ENCODE measurements around the gene ACTR3. TPM values are rescaled to one million over a fixed set of nuclear protein-coding genes. Genes with fewer than 3 reads are reported as not detected.

Gene ACTR3
- total and polyA plus RNA-seq, 10 of the 15 experiments (the other 5 are each of a cell fraction or from before 2014, with no cell fraction given): 79.1 to 616 (median 471) TPM

- TF ChIP-seq REST (IDR thresholded peaks at IDR 0.05; ENCODE audit: low read depth, low read length) (no peak), NFYA (IDR thresholded peaks at IDR 0.05; ENCODE audit: borderline replicate concordance, low read depth, low read length) (no peak)
Measured at GRCh38 chr2:113858764-113859163, 31.1 kb upstream of the ACTR3 start (continued).

GRCh38 chr2:113861740-113862139, 28.1 kb upstream of the ACTR3 start:
- Histone ChIP-seq H3K36me3 (ENCODE audit: control insufficient read depth in 2 of 2, insufficient read depth in 2 of 2, low read length in 1 of 2) (no peaks in the 10 kb centered on the region), H3K4me2 (ENCODE audit: control insufficient read depth, insufficient read depth) (peak overlapping the region; percentile 15; the same call in 1 of the 2 replicates), H4K20me1 (ENCODE audit: control insufficient read depth, insufficient read depth) (no peaks in the 10 kb centered on the region), H3K9me3 (replicated peaks; ENCODE audit: control insufficient read depth, insufficient read depth, low read length) (no peaks in the 10 kb centered on the region), H3K4me1 (ENCODE audit: control insufficient read depth, insufficient read depth, low read length) (peaks cover 32% of the 10 kb centered on the region), H3K4me3 (no peak overlapping the region), H3K79me2 (ENCODE audit: control insufficient read depth, insufficient read depth, low read length) (no peaks in the 10 kb centered on the region; the same call in 1 of the 2 replicates), H2AFZ (ENCODE audit: control insufficient read depth, low read depth, low read length) (no peak overlapping the region), H3K27me3 (replicated peaks in 1 of 2; ENCODE audit: control insufficient read depth in 2 of 2, insufficient read depth in 2 of 2, low read length in 1 of 2) (no peaks in the 10 kb centered on the region), H3K9ac (ENCODE audit: control insufficient read depth, insufficient read depth, low read length) (no peak overlapping the region), H3K27ac (ENCODE audit: control insufficient read depth, insufficient read depth) (no peak overlapping the region)
- SMC1A ChIA-PET (ENCODE audit: uncharacterized antibody, unreplicated experiment): interaction anchor here (1.2 to 4.8 kb wide), 2 partner anchors 13 to 26 kb away, joined by 3 to 20 read pairs; no protein-coding TSS in a partner anchor
- TF ChIP-seq TCF12 (IDR thresholded peaks at IDR 0.05; ENCODE audit: low read depth, low read length) (peak; percentile 78), TCF3 (IDR thresholded peaks at IDR 0.05; ENCODE audit: borderline replicate concordance, insufficient read depth, low read depth, low read length) (peak; percentile 76; the same call in 1 of the 2 replicates), EZH2 (IDR thresholded peaks at IDR 0.05; ENCODE audit: borderline replicate concordance, control insufficient read depth, low read depth, low read length) (no peak)
- no TSS peak for BruUV-seq (replicated peaks)
- RAD21 ChIA-PET (ENCODE audit: unreplicated experiment): interaction anchor here (1.4 kb wide), 1 partner anchor 25 kb away, joined by 4 read pairs; no protein-coding TSS in a partner anchor
- CTCF ChIA-PET: no interaction called here
- in situ Hi-C loops (cut with MboI): no loop called here
- 55% methylated on average over 7 of the region's 7 CpGs for WGBS (ENCODE audit: insufficient coverage, insufficient replicate concordance, low lambda C conversion rate, missing lambda C conversion rate)
- POLR2A ChIA-PET: interaction anchor here (0.7 kb wide), 2 partner anchors 106 to 111 kb away, joined by 6 to 7 read pairs; no protein-coding TSS in a partner anchor
- ATAC-seq (peak; percentile 38), FAIRE-seq (peak; percentile 52), DNase-seq (ENCODE audit: low read depth, low spot score) (no peak)
- intact Hi-C loops (cut with micrococcal nuclease; ENCODE audit: unreplicated experiment): loop anchor here (5.0 kb wide), 1 partner anchor 104 kb away; the partner anchor contains the start of gene SLC35F5
